OCI-M2 (cell line): Measurements from ENCODE around the gene CAPZA1.

Source experiments
- DNase-seq: peaks from one replicate; lab custom pipeline; 2025; ENCODE audit not compliant: unreplicated experiment; lab: John Stamatoyannopoulos, UW

CAPZA1 gene

DNA sequence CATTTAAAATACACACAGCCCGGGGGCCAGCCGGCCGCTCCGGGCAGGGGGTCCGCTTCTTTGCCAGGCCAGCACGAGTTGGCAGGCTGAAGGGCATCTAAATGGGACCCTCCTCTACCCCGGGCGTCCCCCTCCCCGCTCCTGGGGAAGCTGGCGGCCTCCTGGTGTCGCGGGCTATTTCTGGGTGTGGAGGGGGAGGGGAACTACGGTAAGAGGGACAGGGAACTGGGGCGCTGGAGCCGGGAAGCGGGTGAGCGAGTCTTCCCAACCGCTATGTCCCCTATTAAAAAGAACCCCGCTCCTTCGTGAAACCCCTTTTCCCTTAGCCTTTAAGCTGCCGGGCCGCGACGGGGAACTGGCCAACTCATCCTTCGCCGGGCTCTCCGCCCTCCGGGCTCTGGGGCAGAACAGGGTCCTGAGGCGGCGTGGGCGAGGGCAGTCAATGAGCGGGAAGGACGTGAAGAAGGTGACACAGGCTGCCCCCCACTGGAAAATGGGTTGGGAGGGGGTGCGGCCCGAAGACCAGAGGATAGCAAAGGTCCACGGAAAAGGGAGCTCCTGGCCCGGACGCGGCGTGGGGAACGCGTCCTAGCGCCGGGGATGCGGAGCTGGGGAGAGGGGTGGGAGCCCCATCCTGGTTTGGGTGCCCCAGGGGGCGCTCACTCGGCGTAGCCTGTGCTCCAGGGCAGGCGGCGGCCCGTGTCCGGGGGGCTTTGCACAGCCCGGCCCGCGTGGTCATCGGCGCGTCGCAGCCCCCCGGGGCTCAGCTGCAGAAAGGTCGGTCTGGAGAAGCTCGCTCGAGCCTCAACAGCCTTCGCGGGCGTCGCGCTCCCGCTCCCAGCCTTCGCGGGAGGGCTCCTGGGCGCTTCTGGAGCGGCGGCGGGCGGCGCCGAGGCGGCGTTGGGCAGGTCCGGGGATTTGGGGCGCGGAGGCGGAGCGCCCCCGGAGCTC, 95.0 kb downstream of the CAPZA1 start:
- DNase-seq: no peak

DNA sequence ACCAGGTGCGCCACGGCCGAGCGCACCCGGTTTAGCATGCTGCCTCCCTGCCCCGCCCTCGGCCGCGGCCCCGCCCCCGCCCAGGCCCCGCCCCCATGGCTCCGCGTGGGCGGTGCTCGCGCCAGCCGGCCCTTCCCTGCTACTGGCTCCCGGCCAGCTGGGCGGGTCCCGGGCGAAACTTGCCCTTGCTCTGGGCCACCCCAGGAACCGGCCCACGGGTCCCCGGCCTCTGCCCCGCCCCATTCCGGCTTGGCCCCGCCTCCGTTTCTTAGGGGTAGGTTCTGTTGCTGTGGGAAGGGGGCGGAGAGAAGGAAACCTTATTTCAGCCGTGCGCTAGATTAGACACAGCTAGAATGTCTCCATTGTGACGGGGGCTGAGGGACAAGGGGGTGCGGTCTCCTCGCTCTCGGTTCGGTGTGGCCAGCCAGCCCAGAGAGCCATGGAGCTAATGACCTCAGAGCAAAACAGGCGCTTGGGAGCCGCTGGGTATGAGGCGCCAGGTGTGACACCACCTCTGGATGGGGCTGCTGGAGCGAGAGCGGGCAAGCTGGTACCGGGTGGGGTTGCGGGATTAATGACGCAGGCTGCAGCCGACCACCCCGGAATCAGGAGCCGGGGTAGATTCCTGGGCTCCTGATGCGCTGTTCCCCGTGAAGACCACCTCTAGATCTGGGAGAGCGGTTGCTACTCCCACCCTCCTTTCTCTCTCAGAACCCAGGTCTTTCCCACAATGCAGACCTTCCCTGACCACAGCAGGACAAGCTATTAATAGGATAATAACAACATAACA, 95.8 kb downstream of the CAPZA1 start, which contains the start of gene PPM1J:
PPM1J (minus strand) TSS at position 69 of the 790 bp plus-strand sequence; CDS start at position 38, 31 bp downstream.
- DNase-seq: peak; percentile 46

DNA sequence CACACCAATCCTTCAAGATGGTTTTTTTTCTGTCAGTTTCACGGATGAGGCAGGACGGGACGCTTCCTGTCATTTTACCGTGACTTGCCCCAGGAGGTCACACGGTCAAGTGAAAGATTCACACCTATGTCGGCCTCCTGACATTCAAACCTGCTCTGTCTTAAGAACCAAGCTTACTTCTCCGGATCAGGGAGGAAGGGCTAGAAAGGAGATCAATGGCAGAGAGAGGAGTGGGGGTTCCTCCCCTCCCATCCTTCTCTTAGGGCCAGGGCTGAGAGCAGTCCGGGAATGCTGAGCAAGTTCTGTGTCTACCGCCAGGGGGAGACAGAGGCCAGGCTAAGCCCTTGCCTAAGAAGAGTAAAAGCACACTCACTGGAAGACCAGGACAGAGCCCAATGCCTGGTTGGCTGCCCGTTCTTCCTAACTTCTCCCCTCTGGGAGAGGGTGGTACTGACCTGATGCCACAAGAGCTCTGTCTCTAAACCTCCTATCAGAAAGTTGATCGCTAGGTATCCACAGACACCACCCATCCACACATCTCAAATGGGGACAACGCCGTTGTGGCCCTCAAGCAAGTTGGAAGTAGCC, 96.6 kb downstream of the CAPZA1 start:
- peak; percentile 67 for DNase-seq

DNA sequence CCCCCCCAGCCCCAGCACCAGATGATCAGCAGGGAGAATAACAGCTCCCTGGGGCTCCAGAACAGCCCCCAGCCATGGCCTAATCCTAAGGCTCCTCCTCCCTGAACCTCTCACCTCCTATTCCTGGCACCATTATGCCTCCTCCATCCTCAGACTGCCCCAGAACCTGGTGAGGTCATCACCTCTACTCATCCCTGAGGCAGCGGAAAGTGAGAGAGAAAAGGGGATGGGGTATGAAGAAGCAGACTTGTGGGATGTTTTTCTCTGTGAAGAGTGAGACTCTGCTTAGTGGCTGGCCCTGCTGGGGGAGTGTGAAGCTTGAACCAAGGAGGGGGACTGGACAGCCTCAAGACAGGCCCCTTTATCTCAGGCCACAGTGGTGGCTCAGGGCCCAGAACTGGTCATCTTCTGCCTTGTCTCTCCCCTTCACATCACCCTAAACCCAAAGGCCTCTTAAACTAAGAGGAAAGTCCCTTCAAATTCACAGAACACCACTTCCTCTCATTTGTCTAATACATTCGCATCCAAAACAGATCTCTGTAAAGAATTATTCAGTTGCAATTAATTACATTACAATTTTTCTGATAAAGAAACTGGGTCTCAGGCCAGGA, 97.7 kb downstream of the CAPZA1 start:
- no peak for DNase-seq

DNA sequence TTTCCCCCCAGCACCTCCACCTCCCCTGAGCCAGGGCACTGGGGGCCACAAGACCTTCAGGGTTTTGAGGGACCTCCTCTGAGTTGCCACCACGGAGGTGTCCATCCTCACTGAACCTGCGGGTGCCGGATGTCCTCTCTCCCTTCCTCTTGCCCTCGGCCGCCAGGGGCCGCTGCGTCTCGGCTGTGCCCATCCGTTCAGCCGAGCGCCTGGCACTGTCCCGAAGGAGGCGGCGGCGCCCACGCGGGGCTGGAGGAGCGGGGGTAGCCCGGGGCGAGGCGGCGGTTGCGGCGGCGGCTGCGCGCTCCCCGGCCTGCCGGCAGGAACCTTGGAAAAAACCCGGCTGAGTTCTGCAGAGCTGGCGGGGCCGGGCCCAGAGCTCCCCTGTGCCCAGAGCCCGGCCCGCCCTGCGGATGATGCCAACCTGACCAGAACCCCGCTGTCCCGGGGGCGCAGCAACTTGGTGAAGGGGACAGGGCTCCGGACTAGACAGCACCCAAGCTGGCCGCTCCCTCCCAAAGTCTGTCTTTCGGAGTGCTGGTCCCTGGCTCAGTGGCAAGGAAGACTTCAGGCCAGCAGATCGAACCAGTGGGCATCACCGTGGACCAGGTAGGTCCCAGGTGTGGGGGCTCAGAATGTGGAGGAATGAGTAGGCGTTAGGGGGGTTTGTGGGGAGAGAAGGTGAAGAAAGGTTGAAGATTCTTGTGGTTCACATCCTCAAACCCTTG, 99.2 kb downstream of the CAPZA1 start:
- DNase-seq: no peak

DNA sequence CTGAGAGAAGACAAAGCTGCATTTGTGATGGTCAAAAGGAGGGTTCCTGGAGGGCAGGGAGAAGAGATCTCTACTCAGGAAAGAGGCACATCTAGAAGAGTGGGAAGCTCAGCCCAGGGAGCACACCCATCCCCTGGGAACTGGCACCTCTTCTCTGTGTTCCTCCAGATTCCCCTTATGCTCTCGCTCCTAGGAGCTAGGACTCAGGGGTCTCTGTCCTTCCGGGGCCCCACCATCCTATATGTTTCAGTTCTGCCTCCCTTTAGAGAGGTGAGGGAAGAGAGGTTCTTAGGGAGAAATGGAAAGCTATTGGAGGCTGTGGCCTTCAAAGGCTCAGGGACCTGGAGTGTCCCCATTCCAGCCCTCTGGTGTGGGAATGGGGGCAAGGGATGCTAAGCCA, 100.1 kb downstream of the CAPZA1 start:
- no peak for DNase-seq

DNA sequence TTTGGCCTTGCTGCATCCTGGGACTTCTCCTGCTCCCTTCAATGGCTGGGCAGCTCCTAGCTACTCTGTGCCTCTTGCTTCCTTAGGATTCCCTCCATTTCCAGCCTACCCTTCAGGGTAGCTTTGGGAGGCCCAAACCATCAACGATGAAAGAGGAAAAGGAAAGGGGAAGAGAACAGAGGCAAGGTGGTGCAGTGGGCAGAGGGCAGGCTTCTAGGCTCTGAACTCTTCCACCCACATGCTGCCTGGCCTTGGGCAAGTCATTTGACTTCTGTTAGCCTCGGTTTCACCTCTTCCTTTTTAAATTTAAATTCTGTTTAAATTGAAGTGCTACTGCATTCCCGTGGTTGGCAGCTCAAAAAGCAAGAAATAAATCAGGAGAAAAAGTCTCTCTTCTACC, 101.2 kb downstream of the CAPZA1 start:
- DNase-seq: no peak
